ENCODE results near the gene FBXL17.

GRCh38 chr5:108379722-108380530 is 2.0 kb downstream of the FBXL17 start:
- TF ChIP-seq CTCF (IDR thresholded peaks at IDR 0.05) (no peak), POLR2A (IDR thresholded peaks at IDR 0.05) (no peak)
